ENCODE measurements around the gene HERC3. TPM values are rescaled to one million over a fixed set of nuclear protein-coding genes. Genes with fewer than 3 reads are reported as not detected.
A peak's percentile ranks its signal among the peaks of the same experiment; 100 is the strongest.

HERC3 gene
- total and polyA plus RNA-seq, 2 donors (not counting 1 experiment from before 2014, with no cell fraction given) = 24.0 to 78.1 TPM

DNA sequence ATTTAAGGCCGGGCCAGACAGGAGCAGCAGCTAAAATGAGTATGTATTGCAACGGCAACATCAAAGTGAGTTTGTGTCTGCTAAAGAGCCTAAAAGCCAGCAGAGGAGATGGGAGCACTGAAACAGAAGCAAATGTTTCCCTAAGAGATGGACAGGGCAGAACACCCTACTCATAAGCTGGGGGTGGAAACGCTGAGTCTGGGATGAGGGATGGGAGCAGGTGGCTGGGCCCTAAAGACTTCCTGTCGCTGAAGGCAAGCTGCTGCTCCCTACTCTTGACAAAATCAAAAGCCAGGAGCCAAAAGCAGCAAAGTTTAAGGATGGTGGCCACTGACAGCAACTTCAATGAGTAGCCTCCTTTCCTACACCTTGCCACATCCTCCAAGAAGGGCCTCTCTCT, 145.9 kb downstream of the HERC3 start:
- Mint-ChIP-seq H3K4me3 (peak overlapping the region; percentile 83), H3K4me1 (peaks cover 18% of the 10 kb centered on the region), H3K27ac (no peak overlapping the region), H3K9me3 (ENCODE audit: insufficient read depth) (no peaks in the 10 kb centered on the region), H3K27me3 (peaks cover 19% of the 10 kb centered on the region)
- peak overlapping the region; percentile 58 for H3K9ac ChIP-seq (ENCODE audit: low read length)
- ATAC-seq (ENCODE audit: low read depth) (no peak), DNase-seq (no peak)
- no peaks in the 10 kb centered on the region for H3K79me2 ChIP-seq (ENCODE audit: control insufficient read depth, insufficient read depth, low read length)
- CTCF ChIA-PET = no interaction called here
- 69% methylated on average over 2 of the region's 4 CpGs for WGBS (ENCODE audit: insufficient coverage)
- no peak overlapping the region for H3K4me3 ChIP-seq (ENCODE audit: control extremely low read depth in 1 of 5, extremely low read depth in 1 of 5, insufficient read depth in 1 of 5, low read depth in 2 of 5, low read length in 4 of 5)
- TF ChIP-seq, protein P1, sequence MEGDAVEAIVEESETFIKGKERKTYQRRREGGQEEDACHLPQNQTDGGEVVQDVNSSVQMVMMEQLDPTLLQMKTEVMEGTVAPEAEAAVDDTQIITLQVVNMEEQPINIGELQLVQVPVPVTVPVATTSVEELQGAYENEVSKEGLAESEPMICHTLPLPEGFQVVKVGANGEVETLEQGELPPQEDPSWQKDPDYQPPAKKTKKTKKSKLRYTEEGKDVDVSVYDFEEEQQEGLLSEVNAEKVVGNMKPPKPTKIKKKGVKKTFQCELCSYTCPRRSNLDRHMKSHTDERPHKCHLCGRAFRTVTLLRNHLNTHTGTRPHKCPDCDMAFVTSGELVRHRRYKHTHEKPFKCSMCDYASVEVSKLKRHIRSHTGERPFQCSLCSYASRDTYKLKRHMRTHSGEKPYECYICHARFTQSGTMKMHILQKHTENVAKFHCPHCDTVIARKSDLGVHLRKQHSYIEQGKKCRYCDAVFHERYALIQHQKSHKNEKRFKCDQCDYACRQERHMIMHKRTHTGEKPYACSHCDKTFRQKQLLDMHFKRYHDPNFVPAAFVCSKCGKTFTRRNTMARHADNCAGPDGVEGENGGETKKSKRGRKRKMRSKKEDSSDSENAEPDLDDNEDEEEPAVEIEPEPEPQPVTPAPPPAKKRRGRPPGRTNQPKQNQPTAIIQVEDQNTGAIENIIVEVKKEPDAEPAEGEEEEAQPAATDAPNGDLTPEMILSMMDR (IDR thresholded peaks at IDR 0.05) = no peak
- no peak for TF ChIP-seq EZH2 (IDR thresholded peaks at IDR 0.05; ENCODE audit: borderline replicate concordance, insufficient read depth, low read depth, low read length, poor library complexity, severe bottlenecking)
- no peaks in the 10 kb centered on the region for H3K36me3 ChIP-seq (replicated peaks in 1 of 2; ENCODE audit: control extremely low read depth in 1 of 2, control insufficient read depth in 1 of 2, extremely low read depth in 1 of 2, insufficient read depth in 2 of 2, low read length in 1 of 2)
- peak overlapping the region; percentile 76 for H3K4me2 ChIP-seq (replicated peaks; ENCODE audit: low read depth, low read length, poor library complexity, severe bottlenecking)
- H3K9me3 ChIP-seq (ENCODE audit: control extremely low read depth in 1 of 3, control insufficient read depth in 2 of 3, insufficient read depth in 1 of 3, low read length in 2 of 3) = no peaks in the 10 kb centered on the region
- H3K27me3 ChIP-seq (replicated peaks in 1 of 4; ENCODE audit: control extremely low read depth in 1 of 4, control insufficient read depth in 3 of 4, insufficient read depth in 4 of 4, low read length in 3 of 4) = no peaks in the 10 kb centered on the region
- no peak overlapping the region for H2AFZ ChIP-seq (ENCODE audit: insufficient read depth, low read depth, low read length, poor library complexity, severe bottlenecking)
- intact Hi-C loops (cut with micrococcal nuclease) = no loop called here
- POLR2A ChIA-PET = no interaction called here
- H4K20me1 ChIP-seq (ENCODE audit: control insufficient read depth, insufficient read depth, low read length, poor library complexity, severe bottlenecking) = no peaks in the 10 kb centered on the region
- H3K4me1 ChIP-seq (ENCODE audit: control insufficient read depth in 2 of 2, insufficient read depth in 2 of 2, low read length in 2 of 2) = peaks cover 16% of the 10 kb centered on the region in 2 donors
- H3K27ac ChIP-seq (ENCODE audit: low read length in 2 of 2) = no peak overlapping the region

DNA sequence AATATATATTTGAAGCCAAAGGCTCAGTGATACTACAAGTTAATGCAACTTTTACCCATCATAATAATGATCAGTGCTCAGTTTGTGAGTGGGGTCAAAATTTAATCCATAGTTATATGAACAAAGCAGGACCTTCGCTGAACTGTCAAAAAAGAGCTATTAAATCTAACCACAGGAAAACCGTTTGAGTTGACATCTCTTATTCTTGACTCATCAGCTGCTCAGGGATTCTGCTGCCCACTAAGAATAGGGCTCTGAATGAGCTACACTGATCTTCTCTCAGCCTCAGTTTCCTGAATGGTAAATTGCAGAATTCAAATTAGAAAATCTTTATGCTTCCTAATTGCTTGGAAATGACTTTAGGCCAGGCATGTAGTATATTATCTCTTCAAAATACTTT, 150.3 kb downstream of the HERC3 start:
- Histone ChIP-seq H3K27ac (ENCODE audit: low read length in 2 of 2) (no peak overlapping the region), H2AFZ (ENCODE audit: insufficient read depth, low read depth, low read length, poor library complexity, severe bottlenecking) (no peak overlapping the region), H3K79me2 (ENCODE audit: control insufficient read depth, insufficient read depth, low read length) (no peaks in the 10 kb centered on the region), H3K9me3 (ENCODE audit: control extremely low read depth in 1 of 3, control insufficient read depth in 2 of 3, insufficient read depth in 1 of 3, low read length in 2 of 3) (no peaks in the 10 kb centered on the region), H3K9ac (ENCODE audit: low read length) (no peak overlapping the region), H3K4me1 (ENCODE audit: control insufficient read depth in 2 of 2, insufficient read depth in 2 of 2, low read length in 2 of 2) (peaks cover 11% of the 10 kb centered on the region in 2 donors), H3K27me3 (replicated peaks in 1 of 4; ENCODE audit: control extremely low read depth in 1 of 4, control insufficient read depth in 3 of 4, insufficient read depth in 4 of 4, low read length in 3 of 4) (no peaks in the 10 kb centered on the region), H4K20me1 (ENCODE audit: control insufficient read depth, insufficient read depth, low read length, poor library complexity, severe bottlenecking) (no peaks in the 10 kb centered on the region), H3K4me3 (ENCODE audit: control extremely low read depth in 1 of 5, extremely low read depth in 1 of 5, insufficient read depth in 1 of 5, low read depth in 2 of 5, low read length in 4 of 5) (no peak overlapping the region), H3K36me3 (replicated peaks in 1 of 2; ENCODE audit: control extremely low read depth in 1 of 2, control insufficient read depth in 1 of 2, extremely low read depth in 1 of 2, insufficient read depth in 2 of 2, low read length in 1 of 2) (no peaks in the 10 kb centered on the region), H3K4me2 (replicated peaks; ENCODE audit: low read depth, low read length, poor library complexity, severe bottlenecking) (no peak overlapping the region)
- POLR2A ChIA-PET = no interaction called here
- H3K4me3 Mint-ChIP-seq = no peak overlapping the region
- ATAC-seq (ENCODE audit: low read depth) (no peak), DNase-seq (no peak)
- WGBS (ENCODE audit: insufficient coverage) = 34% methylated on average over 2 of the region's 2 CpGs
- CTCF ChIA-PET = no interaction called here
- H3K4me1 Mint-ChIP-seq = peaks cover 11% of the 10 kb centered on the region
- no peaks in the 10 kb centered on the region for H3K9me3 Mint-ChIP-seq (ENCODE audit: insufficient read depth)
- no peak for TF ChIP-seq EZH2 (IDR thresholded peaks at IDR 0.05; ENCODE audit: borderline replicate concordance, insufficient read depth, low read depth, low read length, poor library complexity, severe bottlenecking)
- TF ChIP-seq, protein P1 (IDR thresholded peaks at IDR 0.05) = no peak
- peaks cover 19% of the 10 kb centered on the region for H3K27me3 Mint-ChIP-seq
- intact Hi-C loops (cut with micrococcal nuclease) = no loop called here
- H3K27ac Mint-ChIP-seq = no peak overlapping the region
